Coronary artery (tissue), 2 donors: Measurements from ENCODE around the gene ORAI1.
"Not testable (repeated sequence)": the region's sequence is repeated elsewhere in the genome, so short reads cannot be mapped to it uniquely, and the experiment has no call there.

Source experiments
- DNase-seq: peaks from one replicate; pipeline ENCODE4 v3.0.0-alpha.2; 2017; ENCODE audit warnings: low spot score
- H3K27ac ChIP-seq, 2 donors: fragments of 200-600 bp; sonication (generic); one replicate each; pipeline ENCODE4 v1.5.1; 2016 to 2019
- H3K4me3 ChIP-seq: fragments of 200-600 bp; sonication (generic); 2 replicates; pipeline ENCODE4 v1.5.1; 2016; ENCODE audit warnings: mild to moderate bottlenecking, moderate library complexity
- TF ChIP-seq, protein P1 (sequence below): fragments of 200-600 bp; sonication (generic); IDR thresholded peaks from one replicate; pipeline ENCODE4 v1.5.1; 2019; ENCODE audit warnings: antibody characterized with exemption

The ORAI1 gene

DNA sequence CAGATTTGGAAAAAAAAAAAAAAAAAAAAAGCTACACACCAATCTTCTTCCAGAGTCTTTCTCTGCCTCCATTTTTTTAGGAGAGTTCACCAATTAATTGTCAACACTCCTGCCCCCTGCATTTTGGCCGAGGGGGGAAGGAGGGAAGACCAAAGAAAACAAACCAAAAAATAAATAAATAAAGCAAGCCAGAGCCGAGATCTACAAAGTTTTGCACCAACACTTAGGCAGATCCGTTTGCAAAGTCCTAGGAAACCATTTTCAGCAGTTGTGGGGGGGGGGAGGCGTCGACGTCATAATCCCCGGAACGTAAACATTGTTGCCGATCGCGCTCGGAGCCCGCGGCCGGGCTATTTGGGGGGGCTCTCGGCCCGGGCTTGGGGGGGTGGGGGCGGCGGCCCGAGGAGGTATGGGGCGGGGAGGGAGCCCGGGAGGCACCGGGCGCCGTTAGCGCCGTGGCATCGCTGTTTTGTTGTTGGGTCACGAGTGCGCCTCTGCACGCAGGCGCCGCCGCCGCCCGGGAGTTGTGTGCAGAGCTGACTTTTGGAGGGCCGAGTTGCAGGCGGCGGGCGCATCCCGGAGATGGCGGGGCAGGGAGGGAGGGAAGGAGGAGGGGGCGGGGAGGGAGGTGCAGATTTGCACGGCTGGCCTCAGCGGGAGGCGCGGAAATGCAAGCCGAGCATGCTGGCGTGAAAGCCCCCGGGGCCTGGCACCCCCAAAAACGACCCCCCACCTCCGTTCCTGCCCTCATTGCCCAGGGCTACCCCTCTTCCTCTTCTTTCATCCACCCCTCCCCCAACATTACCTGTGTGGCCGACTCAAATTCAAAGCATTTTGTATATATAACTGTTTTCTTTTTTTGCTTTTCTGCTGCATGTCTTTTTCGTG, 46.1 kb upstream of the ORAI1 start:
- Histone ChIP-seq H3K4me3 (peak overlapping the region; percentile 87), H3K27ac (peak overlapping the region; percentile 59 to 92)
- DNase-seq = peak; percentile 79
- TF ChIP-seq, protein P1, sequence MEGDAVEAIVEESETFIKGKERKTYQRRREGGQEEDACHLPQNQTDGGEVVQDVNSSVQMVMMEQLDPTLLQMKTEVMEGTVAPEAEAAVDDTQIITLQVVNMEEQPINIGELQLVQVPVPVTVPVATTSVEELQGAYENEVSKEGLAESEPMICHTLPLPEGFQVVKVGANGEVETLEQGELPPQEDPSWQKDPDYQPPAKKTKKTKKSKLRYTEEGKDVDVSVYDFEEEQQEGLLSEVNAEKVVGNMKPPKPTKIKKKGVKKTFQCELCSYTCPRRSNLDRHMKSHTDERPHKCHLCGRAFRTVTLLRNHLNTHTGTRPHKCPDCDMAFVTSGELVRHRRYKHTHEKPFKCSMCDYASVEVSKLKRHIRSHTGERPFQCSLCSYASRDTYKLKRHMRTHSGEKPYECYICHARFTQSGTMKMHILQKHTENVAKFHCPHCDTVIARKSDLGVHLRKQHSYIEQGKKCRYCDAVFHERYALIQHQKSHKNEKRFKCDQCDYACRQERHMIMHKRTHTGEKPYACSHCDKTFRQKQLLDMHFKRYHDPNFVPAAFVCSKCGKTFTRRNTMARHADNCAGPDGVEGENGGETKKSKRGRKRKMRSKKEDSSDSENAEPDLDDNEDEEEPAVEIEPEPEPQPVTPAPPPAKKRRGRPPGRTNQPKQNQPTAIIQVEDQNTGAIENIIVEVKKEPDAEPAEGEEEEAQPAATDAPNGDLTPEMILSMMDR = no peak

DNA sequence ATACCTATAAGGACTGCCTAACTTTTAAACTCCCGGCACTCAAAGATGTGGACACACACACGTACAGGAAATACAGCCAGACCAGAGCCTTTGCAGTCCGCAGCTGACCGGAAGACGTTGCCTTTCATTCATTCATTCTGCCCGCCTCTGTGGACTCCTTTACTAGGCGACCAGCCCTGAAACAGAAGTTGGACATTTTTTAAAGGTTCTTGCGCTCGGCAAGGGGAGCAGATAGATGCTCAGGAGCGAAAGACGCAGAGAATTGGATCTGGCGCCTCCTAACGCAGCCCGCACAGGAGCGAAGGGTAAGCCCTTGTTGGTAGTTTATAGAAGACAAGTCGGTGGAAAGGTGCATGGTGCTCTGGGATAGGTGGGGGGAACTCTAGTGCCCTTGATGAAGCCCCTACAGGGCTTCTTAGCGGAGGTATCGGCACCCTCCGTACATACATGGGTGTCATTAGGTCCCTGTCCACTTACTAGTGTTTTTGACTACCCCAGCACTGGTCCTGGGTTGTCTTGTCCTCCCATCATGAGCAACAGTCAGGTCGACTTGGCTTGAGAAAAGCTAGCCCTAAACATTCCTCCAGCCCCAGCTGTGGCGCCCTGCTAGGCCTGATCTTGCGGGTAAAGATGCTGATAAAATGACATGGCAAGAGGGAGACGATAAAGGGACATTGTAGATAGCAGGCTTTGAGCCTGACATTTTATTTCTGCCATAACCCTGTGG, 45.2 kb upstream of the ORAI1 start, which contains the start of gene KDM2B:
TSS of gene KDM2B (minus strand) at position 65 of the 727 bp plus-strand sequence. CDS start 112 bp downstream, outside the sequence.
- TF ChIP-seq, protein P1 = no peak
- peak within 1 kb of the TSS; percentile 59 to 92 for H3K27ac ChIP-seq
- no peak for DNase-seq
- H3K4me3 ChIP-seq = peak within 1 kb of the TSS; percentile 87

DNA sequence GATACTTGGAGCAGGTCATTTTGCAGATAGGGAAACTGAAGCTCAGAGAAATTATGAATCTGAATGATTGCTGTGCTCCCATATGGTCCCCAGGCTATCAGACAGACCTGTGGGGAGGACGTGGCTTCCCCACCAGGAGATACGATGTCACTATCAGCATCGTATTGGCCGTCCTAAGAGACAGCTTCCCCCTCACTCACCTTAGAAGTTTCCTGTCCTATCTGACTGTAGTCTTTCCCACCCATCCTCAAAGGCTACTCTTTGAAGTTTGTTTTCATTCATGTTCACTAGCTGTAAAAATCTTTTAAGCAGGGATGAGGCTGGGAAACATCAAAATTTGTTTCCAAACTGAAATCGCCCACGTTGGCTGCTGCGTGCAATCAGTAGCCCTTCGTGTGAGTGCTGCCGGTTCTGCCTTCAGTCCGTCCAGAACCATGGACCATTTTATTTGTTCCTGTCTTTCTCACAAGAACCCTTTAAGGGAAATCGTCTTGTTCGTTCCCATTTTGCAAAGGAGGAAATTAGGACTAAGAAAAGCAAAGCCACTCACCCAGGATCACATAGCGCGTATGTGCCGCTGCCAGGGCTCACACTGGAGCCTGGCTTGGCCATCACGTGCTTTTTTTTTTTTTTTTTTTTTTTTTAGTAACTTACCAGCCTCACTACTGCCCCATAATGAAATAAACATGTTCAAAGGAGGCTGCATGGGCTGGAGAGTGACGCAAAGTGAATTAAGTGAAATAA, 44.5 kb upstream of the ORAI1 start:
- peak overlapping the region; percentile 87 for H3K4me3 ChIP-seq
- TF ChIP-seq, protein P1 = no peak
- peak overlapping the region; percentile 59 to 92 for H3K27ac ChIP-seq
- DNase-seq = no peak

DNA sequence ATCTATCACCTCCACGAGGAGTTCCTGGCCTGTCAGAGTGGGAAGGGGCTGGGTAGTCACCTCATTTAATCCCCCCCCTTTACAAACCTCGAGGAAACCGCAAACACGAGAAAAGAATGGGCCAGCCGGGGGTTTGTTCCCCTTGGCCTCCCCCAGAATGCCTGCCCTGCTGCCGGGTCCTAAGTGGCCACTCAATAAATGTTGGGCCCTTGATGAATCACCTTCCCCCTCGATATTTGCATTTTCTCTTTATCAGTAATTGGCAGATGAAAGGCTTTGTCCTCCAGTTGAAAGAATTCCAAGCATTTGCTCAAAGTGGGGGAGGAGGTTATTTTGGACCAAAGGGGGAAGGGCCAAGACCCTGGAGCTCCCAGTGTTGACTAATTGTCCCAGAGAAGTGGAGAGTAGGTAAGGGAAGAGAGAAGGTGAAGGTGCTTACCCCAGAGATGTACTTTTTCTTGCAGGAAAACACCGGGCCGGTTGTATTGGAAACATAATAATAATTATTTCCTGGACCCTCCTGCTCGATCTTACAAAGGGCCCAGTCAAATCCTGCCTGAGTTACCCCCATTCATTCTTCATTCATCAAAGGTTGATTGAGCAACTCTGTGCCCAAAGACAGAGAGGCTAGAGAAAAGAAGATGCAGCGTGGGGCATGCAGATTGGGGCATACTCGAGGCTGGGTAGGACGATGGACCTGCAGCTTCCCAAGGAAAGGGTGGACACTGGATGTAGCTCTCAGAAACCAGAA, 43.6 kb upstream of the ORAI1 start:
- no peak for DNase-seq
- TF ChIP-seq, protein P1 = no peak

DNA sequence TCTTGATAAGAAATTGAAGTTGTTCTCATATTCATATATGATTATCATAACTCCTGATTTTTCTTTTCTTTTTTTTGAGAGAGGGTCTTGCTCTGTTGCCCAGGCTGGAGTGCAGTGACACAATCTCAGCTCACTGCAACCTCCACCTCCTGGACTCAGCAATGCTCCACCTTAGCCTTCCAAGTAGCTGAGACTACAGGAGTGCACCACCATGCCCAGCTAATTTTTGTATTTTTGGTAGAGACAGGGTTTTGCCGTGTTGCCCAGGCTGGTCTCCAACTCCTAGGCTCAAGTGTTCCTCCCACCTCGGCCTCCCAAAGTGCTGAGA, 43.0 kb upstream of the ORAI1 start:
- H3K4me3 ChIP-seq = not testable (repeated sequence)

More for the DNA sequence above, 43.6 kb upstream of the ORAI1 start:
- Histone ChIP-seq H3K27ac (peak overlapping the region; percentile 41 to 56), H3K4me3 (no peak overlapping the region)

DNA sequence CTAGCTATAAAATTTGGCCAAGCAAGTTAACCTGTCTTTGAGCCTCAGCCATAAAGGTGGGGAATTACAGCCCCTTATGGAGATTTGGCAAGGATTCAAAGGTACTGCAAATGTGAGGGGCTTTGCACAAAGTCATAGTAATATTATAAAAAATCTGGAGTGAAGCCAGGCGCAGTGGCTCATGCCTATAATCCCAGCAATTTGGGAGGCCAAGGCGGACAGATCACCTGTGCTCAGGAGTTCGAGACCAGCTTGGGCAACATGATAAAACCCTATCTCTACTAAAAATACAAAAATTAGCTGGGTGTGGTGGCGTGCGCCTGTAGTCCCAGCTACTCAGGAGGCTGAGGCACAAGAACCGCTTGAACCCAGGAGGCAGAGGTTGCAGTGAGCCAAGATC, 41.4 kb upstream of the ORAI1 start:
- not testable (repeated sequence) for DNase-seq, H3K27ac ChIP-seq, H3K4me3 ChIP-seq

More for the DNA sequence above, 43.0 kb upstream of the ORAI1 start:
- H3K27ac ChIP-seq, DNase-seq: not testable (repeated sequence)

DNA sequence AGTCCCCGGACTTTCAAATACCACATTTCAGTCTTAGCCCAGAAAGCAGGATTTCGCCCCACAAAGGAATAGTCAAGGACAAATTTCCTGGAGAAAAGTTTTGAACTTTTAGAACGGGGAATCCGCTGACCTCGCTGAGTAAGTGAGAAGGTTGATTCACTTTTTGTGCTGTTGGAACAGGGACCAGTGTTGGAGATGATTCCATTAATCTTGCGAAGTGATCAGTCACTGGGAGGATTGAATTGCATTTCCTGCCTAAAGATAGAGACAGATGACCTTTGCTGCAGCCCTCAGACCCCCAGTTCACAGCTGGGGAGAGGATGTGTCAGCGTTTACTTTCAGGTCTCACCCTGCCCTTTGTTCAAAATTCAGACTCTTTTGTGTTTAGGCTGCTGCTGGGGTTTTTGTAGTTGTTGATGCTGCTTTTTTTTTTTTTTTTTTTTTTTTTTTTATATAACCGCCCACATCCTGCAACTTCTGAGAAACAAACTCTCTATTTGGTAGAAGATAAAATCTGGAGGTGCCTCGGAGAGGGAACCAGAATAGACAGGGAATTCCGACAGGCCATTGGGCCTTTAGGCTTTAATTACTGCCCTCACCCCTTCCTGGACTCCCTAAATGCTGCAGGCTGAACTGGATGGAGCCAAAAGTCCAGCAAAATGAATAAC, 35.7 kb upstream of the ORAI1 start:
- H3K27ac ChIP-seq = peak overlapping the region; percentile 60 to 75
- DNase-seq = no peak
- TF ChIP-seq, protein P1 = no peak
- peak overlapping the region; percentile 61 for H3K4me3 ChIP-seq
